B cell (primary cell): ENCODE data around the gene CCDC78. TPM values are rescaled to one million over a fixed set of nuclear protein-coding genes. Genes with fewer than 3 reads are reported as not detected.

ENCODE experiments used
- ATAC-seq: fragments of 200-7000 bp; cut with Tn5 transposase; one replicate; pipeline ENCODE4 v1.10.0; 2021; ENCODE audit warnings: low read depth, mild to moderate bottlenecking, moderate number of reproducible peaks, moderate library complexity
- CTCF ChIA-PET: fragments of 350-600 bp; sonication (Branson Sonifier 250); formaldehyde crosslinking; loops from one replicate; lab custom pipeline; 2021; ENCODE audit warnings: antibody characterized with exemption, inconsistent platforms; lab: Charles Lee
- POLR2A ChIA-PET: fragments of 350-600 bp; sonication (Branson Sonifier 250); formaldehyde crosslinking; loops from one replicate; lab custom pipeline; 2021; ENCODE audit warnings: antibody characterized with exemption; lab: Charles Lee
- DNase-seq: peaks from one replicate; pipeline ENCODE4 v3.0.0; 2013
- H2AFZ ChIP-seq: 2 replicates; pipeline ENCODE4 v1.6.1; 2012; ENCODE audit warnings: mild to moderate bottlenecking, low read depth, low read length; ENCODE audit not compliant: insufficient read depth, poor library complexity, severe bottlenecking
- H3K27ac ChIP-seq, 2 donors: 1 replicate in 1 of 2; 2 replicates in 1 of 2; pipeline ENCODE4 v1.5.1; 2012 to 2013; ENCODE audit warnings: low read length in 2 of 2, mild to moderate bottlenecking in 2 of 2, moderate library complexity in 1 of 2
- H3K27me3 ChIP-seq, 4 experiments: fragments of 200-600 bp in 1 of 4; sonication (generic) in 1 of 4; replicated peaks in 1 of 4; 1 replicate in 2 of 4; 2 replicates in 2 of 4; pipeline versions ENCODE4 v1.6.1 to v1.7.0; 2013 to 2016; ENCODE audit warnings: low read length in 3 of 4, mild to moderate bottlenecking in 2 of 4, mixed read lengths in 1 of 4, moderate library complexity in 1 of 4; ENCODE audit not compliant: insufficient read depth in 4 of 4, control insufficient read depth in 3 of 4; ENCODE audit errors: control extremely low read depth in 1 of 4
- H3K36me3 ChIP-seq, 2 experiments: replicated peaks in 1 of 2; 1 replicate in 1 of 2; 2 replicates in 1 of 2; pipeline versions ENCODE4 v1.6.1 to v1.7.1; 2013; ENCODE audit warnings: low read length in 1 of 2; ENCODE audit not compliant: insufficient read depth in 2 of 2, control insufficient read depth in 1 of 2; ENCODE audit errors: control extremely low read depth in 1 of 2, extremely low read depth in 1 of 2
- H3K4me1 ChIP-seq, 2 donors: fragments of 200-600 bp in 1 of 2; sonication (generic) in 1 of 2; 1 replicate in 1 of 2; 2 replicates in 1 of 2; pipeline versions ENCODE4 v1.5.1 to v1.6.1; 2013 to 2017; ENCODE audit warnings: low read length in 2 of 2; ENCODE audit not compliant: control insufficient read depth in 2 of 2, insufficient read depth in 2 of 2
- H3K4me2 ChIP-seq: replicated peaks from 2 replicates; pipeline ENCODE3; 2012; ENCODE audit warnings: mild to moderate bottlenecking, low read depth, low read length; ENCODE audit not compliant: poor library complexity, severe bottlenecking
- H3K4me3 ChIP-seq, 5 experiments: fragments of 200-600 bp in 1 of 5; sonication (generic) in 1 of 5; 1 replicate in 3 of 5; 2 replicates in 2 of 5; pipeline versions ENCODE4 v1.5.1 to v1.7.0; 2011 to 2016; ENCODE audit warnings: low read length in 4 of 5, mild to moderate bottlenecking in 4 of 5, low read depth in 2 of 5, control low read depth in 1 of 5, moderate library complexity in 1 of 5; ENCODE audit not compliant: insufficient read depth in 1 of 5; ENCODE audit errors: control extremely low read depth in 1 of 5, extremely low read depth in 1 of 5
- H3K79me2 ChIP-seq: fragments of 200-600 bp; sonication (generic); one replicate; pipeline ENCODE4 v1.6.0; 2016; ENCODE audit warnings: low read length; ENCODE audit not compliant: control insufficient read depth, insufficient read depth
- H3K9ac ChIP-seq: fragments of 200-600 bp; sonication (generic); 2 replicates; pipeline ENCODE4 v1.6.1; 2017; ENCODE audit warnings: mild to moderate bottlenecking, low read length, moderate library complexity
- H3K9me3 ChIP-seq, 3 donors: one replicate each; pipeline versions ENCODE4 v1.6.1 to v1.7.1; 2013; ENCODE audit warnings: low read length in 2 of 3; ENCODE audit not compliant: control insufficient read depth in 2 of 3, insufficient read depth in 1 of 3; ENCODE audit errors: control extremely low read depth in 1 of 3
- H4K20me1 ChIP-seq: 2 replicates; pipeline ENCODE4 v1.6.0; 2012; ENCODE audit warnings: mild to moderate bottlenecking, low read length; ENCODE audit not compliant: insufficient read depth, control insufficient read depth, poor library complexity, severe bottlenecking
- H3K27ac Mint-ChIP-seq: one replicate; pipeline ENCODE4 v1.8.0; 2021; ENCODE audit warnings: mixed read lengths
- H3K27me3 Mint-ChIP-seq: one replicate; pipeline ENCODE4 v1.8.0; 2021; ENCODE audit warnings: mixed read lengths
- H3K4me1 Mint-ChIP-seq: one replicate; pipeline ENCODE4 v1.8.0; 2021; ENCODE audit warnings: mixed read lengths
- H3K4me3 Mint-ChIP-seq: one replicate; pipeline ENCODE4 v1.8.0; 2021; ENCODE audit warnings: mixed read lengths
- H3K9me3 Mint-ChIP-seq: one replicate; pipeline ENCODE4 v1.8.0; 2022; ENCODE audit warnings: mixed read lengths; ENCODE audit not compliant: insufficient read depth
- CTCF ChIP-seq: fragments of 200-600 bp; IDR thresholded peaks from one replicate; pipeline ENCODE4 v1.8.0; 2022; ENCODE audit warnings: antibody characterized with exemption, mild to moderate bottlenecking
- EZH2 ChIP-seq: IDR thresholded peaks from 2 replicates; pipeline ENCODE4 v1.6.1; 2012; ENCODE audit warnings: borderline replicate concordance, low read depth, mild to moderate bottlenecking, moderate library complexity, low read length; ENCODE audit not compliant: insufficient read depth, poor library complexity, severe bottlenecking
- WGBS: methylation state at CpG from one replicate; pipeline ENCODE4 v1.1.5; 2013; ENCODE audit warnings: missing lambda C conversion rate; ENCODE audit not compliant: insufficient coverage; 5-methylcytosine and 5-hydroxymethylcytosine counted together
- intact Hi-C: fragments of 100-400 bp; cut with micrococcal nuclease; formaldehyde crosslinking; loops from one replicate; pipeline ENCODE4 v1.10.0; 2022
- polyA plus RNA-seq: library from polyadenylated mRNA; depleted of rRNA; stranded (reverse); fragments of >200 nt; gene quantifications from 2 replicates; pipeline ENCODE4 v1.2.3, GENCODE V29; 2012
- total RNA-seq, 2 donors: library from RNA; stranded (reverse); fragments of 120-200 nt in 1 of 2; gene quantifications; 1 replicate in 1 of 2; 2 replicates in 1 of 2; pipeline versions ENCODE4 v1.2.3 to v1.2.4, GENCODE V29; 2013 to 2022

Gene CCDC78
- total and polyA plus RNA-seq, 2 donors (not counting 1 experiment from before 2014, with no cell fraction given), result 11.8 to 34.2 TPM

GRCh38 chr16:677316-678190, 48.7 kb downstream of the CCDC78 start:
- Mint-ChIP-seq H3K27ac (no peak overlapping the region), H3K9me3 (no peaks in the 10 kb centered on the region), H3K27me3 (peaks cover 6% of the 10 kb centered on the region), H3K4me1 (peaks cover 39% of the 10 kb centered on the region), H3K4me3 (no peak overlapping the region)
- peaks cover 19% of the 10 kb centered on the region for H4K20me1 ChIP-seq
- H2AFZ ChIP-seq, result no peak overlapping the region
- no peak overlapping the region for H3K4me3 ChIP-seq
- ATAC-seq (no peak), DNase-seq (no peak)
- peaks cover 0 to 18% of the 10 kb centered on the region in 2 experiments for H3K36me3 ChIP-seq
- WGBS, result 76% methylated on average over 53 of the region's 57 CpGs
- POLR2A ChIA-PET, result no interaction called here
- TF ChIP-seq CTCF, result no peak
- TF ChIP-seq EZH2, result no peak
- no peak overlapping the region for H3K27ac ChIP-seq
- intact Hi-C loops, result loop anchor here (2.0 to 5.0 kb wide), 2 partner anchors 89 to 1000 kb away; partner anchors contain the start of gene JPT2
- H3K9me3 ChIP-seq, result peaks cover 0 to 7% (median 0%) of the 10 kb centered on the region in 3 donors
- peaks cover 22 to 49% of the 10 kb centered on the region in 2 donors for H3K4me1 ChIP-seq
- H3K27me3 ChIP-seq, result peaks cover 0 to 25% (median 11%) of the 10 kb centered on the region in 4 experiments
- peak overlapping the region; percentile 12 for H3K4me2 ChIP-seq
- CTCF ChIA-PET, result no interaction called here
- no peak overlapping the region for H3K9ac ChIP-seq
- peaks cover 18% of the 10 kb centered on the region for H3K79me2 ChIP-seq

GRCh38 chr16:676913-677312, 49.3 kb downstream of the CCDC78 start:
- Mint-ChIP-seq H3K27me3 (peaks cover 6% of the 10 kb centered on the region), H3K9me3 (no peaks in the 10 kb centered on the region), H3K4me1 (peaks cover 35% of the 10 kb centered on the region), H3K4me3 (no peak overlapping the region), H3K27ac (no peak overlapping the region)
- Histone ChIP-seq H3K4me3 (no peak overlapping the region), H3K27ac (no peak overlapping the region), H3K9me3 (peaks cover 0 to 7% (median 0%) of the 10 kb centered on the region in 3 donors), H3K79me2 (peaks cover 12% of the 10 kb centered on the region), H3K4me2 (peak overlapping the region; percentile 12), H2AFZ (no peak overlapping the region), H3K27me3 (peaks cover 0 to 25% (median 11%) of the 10 kb centered on the region in 4 experiments), H3K9ac (no peak overlapping the region), H3K36me3 (peaks cover 0 to 17% of the 10 kb centered on the region in 2 experiments), H3K4me1 (peaks cover 22 to 45% of the 10 kb centered on the region in 2 donors), H4K20me1 (peaks cover 13% of the 10 kb centered on the region)
- WGBS, result 77% methylated on average over 23 of the region's 23 CpGs
- ATAC-seq, result no peak
- TF ChIP-seq EZH2, result no peak
- TF ChIP-seq CTCF, result no peak
- DNase-seq, result peak; percentile 56
- POLR2A ChIA-PET, result no interaction called here
- CTCF ChIA-PET, result no interaction called here
- intact Hi-C loops, result loop anchor here (5.0 kb wide), 1 partner anchor 1000 kb away; the partner anchor contains the start of gene JPT2
